NOMO-1 treated with dmso at 0.1 percent for 144 hours (cell line): ENCODE measurements around the gene PERM1.

ENCODE experiments used
- DNase-seq: peaks from one replicate; lab custom pipeline; 2025; ENCODE audit not compliant: unreplicated experiment; lab: John Stamatoyannopoulos, UW

Gene PERM1

GRCh38 chr1:966135-966703 lies 15.7 kb downstream of the PERM1 start, which contains the start of gene PLEKHN1:
Gene PLEKHN1 (plus strand): TSS chr1:966482. CDS start chr1:966532, 50 bp downstream.
- DNase-seq, result no peak

DNA sequence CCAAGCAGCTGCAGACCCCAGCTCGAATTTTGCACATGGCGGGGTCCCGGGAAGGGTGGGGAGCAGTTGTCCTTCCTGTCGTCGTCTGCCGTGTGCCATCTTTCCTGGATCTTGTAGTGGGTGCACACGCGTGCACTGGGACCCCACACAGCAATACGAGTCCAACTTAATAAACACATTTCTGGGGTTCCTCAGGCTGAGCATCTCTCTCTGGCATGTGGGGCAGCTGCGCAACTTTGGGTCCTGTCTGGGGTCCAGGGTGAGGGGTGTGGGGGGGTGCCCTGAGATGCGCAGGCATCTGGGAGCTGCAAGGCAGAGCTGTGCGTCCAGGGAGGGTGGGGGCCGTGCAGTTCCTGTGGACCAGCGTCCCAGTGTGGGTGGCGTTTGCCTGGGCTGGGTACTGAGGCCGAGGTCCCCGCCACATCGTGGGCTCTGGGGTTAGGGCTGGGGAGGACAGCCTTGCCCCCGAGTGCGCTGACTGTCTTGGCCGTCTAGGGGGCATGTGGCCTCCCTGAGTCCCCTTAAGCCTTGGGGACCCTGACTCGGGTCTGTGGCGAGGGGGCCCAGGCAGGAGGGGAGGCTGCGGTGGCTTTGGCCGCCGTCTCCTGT lies 16.3 kb downstream of the PERM1 start:
- DNase-seq, result no peak

GRCh38 chr1:964691-965525 lies 17.0 kb downstream of the PERM1 start:
- no peak for DNase-seq

DNA sequence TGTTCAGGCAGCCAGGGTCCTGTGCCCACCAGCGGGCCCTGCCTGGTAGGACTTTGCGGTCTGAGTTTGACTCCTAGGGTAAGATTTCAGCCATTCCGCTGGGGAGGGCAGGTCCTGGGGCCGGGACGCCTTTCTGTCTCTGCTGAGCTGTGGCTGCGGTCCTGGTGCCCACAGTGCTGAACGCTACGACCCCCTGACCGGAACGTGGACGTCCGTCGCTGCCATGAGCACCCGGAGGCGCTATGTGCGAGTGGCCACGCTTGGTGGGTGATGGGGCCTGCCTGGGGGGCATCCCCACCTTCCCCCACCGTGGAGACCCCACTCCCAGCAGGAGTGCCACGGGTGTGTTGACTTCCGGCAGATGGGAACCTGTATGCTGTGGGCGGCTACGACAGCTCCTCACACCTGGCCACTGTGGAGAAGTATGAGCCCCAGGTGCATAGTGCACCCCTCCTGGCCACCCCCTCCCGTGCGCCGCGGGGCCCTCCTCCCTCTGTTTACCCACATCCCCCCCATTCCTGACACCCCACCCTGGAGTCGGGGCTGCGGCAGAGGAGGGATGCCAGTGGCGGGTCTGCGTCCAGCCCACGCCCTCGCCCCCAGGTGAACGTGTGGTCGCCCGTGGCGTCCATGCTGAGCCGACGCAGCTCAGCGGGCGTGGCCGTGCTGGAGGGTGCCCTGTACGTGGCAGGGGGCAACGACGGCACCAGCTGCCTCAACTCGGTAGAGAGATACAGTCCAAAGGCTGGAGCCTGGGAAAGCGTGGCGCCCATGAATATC lies 18.0 kb downstream of the PERM1 start:
- DNase-seq, result no peak

DNA sequence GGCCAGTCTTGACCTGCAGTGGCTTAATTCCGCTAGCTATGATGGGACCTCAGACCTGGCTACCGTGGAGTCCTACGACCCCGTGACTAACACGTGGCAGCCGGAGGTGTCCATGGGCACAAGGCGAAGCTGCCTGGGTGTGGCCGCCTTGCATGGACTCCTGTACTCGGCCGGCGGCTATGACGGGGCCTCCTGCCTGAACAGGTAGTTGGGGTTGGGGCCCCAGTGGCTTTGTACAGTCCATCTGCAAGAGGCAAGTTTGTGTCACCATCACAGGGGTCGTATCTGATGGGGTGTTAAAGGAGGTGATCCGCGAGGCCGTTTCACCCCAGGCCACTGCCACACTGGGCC lies 18.6 kb downstream of the PERM1 start:
- no peak for DNase-seq

DNA sequence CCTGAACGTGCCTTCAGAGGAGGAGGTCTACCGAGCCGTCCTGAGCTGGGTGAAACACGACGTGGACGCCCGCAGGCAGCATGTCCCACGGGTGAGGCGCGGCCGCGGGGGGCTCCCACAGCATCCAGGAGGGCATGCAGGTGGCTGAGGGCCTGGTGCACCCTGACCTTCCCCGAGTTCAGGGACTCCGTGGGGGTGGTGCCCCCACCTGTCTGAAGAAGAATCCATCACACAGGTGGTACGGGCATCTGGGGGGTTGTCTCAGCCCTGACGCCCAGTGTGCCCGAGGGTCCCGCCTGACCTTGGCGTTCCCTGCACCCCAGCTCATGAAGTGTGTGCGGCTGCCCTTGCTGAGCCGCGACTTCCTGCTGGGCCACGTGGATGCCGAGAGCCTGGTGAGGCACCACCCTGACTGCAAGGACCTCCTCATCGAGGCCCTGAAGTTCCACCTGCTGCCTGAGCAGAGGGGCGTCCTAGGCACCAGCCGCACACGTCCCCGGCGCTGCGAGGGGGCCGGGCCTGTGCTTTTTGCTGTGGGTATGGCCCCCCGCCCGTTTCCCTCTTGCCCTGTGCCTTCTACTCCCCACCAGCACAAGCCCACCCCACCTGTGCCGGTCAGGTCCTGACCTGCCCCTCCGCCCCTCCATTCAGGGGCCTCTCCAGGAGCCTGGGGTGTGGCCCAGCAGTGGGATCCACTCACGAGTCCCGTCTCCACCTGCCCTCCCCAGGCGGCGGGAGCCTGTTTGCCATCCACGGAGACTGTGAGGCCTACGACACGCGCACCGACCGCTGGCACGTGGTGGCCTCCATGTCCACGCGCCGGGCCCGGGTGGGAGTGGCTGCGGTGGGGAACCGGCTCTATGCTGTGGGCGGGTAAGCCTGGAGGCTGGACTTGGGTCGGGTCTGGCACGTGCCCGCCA lies 19.3 kb downstream of the PERM1 start:
- DNase-seq, result no peak

- no peak for DNase-seq
Observed at GRCh38 chr1:961132-961669, 20.7 kb downstream of the PERM1 start.

DNA sequence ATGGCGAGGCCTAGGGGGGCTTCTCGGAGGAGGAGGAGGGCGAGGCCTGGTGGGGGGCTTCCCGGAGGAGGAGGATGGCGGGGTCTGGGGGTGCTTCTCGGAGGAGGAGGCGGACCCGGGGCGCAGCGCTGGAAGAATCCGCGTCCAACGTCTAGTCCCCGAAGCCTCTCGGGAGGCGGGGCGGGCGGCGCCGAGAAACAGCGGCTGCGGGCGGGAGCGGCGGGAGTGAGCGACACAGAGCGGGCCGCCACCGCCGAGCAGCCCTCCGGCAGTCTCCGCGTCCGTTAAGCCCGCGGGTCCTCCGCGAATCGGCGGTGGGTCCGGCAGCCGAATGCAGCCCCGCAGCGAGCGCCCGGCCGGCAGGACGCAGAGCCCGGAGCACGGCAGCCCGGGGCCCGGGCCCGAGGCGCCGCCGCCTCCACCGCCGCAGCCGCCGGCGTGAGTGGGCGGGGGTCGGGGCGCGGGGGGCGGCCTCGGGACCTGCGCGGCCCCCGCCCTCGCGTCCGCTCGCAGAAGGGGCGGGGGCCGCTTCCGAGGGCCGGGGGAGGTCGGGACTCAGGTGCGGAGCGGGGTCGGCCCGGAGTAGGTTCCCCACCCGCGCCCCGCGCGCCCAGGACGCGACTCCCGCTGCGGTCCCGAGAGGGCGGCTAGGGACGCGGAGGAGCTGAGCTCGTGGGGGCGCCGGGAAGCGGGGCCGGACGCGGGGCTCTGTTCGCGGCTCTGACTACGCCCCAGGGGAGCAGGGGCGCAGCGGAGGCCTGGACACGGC lies 21.3 kb downstream of the PERM1 start, which contains the start of gene KLHL17:
Gene KLHL17 (plus strand): TSS at position 222 of the 769 bp plus-strand sequence. CDS start 110 bp downstream, at position 332.
- DNase-seq, result peak; percentile 45

DNA sequence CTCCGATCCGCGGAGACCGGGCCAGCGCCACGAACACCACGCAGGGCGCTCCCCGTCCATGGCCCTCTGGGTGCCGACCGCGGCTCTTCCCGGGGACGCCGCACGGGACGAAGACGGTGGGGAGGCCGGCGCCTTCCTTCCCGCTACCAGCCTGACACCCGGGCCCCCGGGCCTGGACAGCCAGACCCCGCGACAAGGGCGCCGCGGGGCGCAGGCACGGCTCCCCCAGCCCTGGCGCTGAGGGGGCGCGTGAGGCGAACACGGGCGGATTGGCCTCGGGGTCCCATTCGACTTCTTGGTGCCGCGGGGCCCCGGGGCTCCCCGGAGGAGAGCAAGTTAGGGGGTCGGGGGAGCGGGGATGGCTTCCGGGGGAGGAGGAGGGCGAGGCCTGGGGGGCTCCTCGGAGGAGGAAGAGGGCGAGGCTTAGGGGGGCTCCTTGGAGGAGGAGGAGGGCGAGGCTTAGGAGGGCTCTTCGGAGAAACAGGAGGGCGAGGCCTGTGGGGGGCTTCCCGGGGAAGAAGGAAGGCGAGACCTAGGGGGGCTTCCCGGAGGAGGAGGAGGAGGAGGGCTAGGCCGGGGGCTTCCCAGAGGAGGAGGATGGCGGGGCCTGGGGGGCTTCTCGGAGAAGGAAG lies 22.0 kb downstream of the PERM1 start:
- DNase-seq, result no peak

DNA sequence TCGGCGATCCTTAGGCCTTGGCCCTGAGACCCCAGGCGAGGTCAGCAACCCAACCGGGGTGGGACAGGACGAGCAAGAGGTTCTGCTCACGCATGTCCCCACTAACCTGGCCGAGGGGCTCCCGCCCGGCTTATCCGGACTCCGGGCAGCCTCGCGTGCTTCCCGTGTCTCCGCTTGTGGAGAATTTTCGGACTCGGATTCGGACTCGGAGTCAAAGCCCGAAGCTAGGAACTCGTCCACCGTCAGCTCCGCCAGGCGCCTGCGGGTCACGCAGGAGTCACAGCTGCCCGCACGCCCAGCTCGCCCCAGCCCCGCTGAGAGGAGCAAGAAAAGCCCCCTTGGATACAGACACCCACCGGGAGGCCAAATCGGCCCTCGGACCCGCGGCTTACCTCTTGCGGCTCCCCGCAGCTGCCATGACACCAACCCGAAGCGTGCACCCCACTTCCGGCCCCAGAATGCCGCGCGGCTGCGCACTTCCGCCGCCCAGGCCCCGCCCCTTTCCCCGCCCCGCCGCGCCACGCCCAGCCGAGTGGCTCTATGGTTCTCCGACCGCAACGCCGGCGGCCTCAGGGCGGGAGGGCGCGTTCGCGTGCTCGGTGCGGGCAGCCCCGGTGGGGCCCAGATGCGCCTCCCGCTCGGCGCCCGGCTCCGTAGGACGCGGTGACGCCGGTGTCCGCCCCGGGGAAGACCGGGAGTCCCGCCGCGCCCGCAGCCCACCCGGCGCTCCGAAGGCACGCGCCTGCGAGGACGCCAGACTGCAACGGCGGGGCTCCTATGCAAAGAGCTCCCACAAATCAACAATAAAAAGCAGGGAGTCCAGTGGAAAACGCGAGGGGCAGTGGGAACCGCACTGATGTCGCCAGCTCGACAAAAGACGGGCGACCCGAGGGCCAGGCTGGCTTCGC lies 22.8 kb downstream of the PERM1 start, which contains the start of gene NOC2L:
Gene NOC2L (minus strand): TSS at position 434 of the 908 bp plus-strand sequence. CDS start 16 bp downstream, at position 418.
- peak; percentile 77 for DNase-seq

DNA sequence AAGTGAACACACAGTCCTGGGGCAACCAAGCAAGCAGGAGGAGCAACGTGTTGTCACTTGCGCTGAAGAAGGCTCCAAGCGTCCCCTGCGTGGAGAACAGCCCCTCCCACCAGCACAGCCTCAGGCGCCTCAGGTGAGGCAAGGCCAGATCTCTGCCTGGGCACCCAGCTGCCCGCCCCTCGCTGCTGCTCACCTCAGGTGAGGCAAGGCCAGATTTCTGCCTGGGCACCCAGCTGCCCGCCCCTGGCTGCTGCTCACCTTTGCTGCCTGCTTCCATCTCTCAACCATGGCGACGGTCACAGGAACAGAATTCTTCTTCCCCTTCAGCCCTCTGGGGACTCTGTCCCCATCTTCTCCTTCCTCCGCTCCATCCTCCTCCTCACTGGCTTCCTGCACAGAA lies 25.3 kb downstream of the PERM1 start:
- DNase-seq, result no peak

GRCh38 chr1:955474-955873 lies 26.4 kb downstream of the PERM1 start:
- peak; percentile 61 for DNase-seq

GRCh38 chr1:954927-955326 lies 27.0 kb downstream of the PERM1 start:
- no peak for DNase-seq

GRCh38 chr1:953524-954320 lies 28.2 kb downstream of the PERM1 start:
- no peak for DNase-seq

DNA sequence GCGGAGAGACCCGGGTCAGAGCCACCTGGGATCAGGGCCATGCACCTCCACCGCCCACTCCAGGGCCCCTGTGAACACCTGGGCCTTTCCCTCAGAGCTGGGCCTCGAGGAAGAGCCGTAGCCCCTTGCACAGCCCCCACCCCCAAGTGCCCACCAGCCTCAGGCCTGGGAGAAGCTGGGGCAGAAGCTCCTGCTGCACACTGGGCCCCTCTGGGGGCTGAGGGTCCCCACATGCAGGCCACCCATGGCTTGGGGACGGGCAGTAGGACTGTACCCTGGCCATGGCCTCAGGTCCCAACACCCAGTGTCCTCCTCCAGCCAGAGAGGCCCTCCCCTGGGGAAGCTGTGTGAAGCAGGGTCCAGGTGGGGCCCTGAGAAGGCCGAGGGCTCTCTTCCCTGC lies 29.3 kb downstream of the PERM1 start:
- no peak for DNase-seq

- no peak for DNase-seq
Observed at GRCh38 chr1:952201-952600, 29.7 kb downstream of the PERM1 start.

GRCh38 chr1:951364-951763 lies 30.5 kb downstream of the PERM1 start:
- no peak for DNase-seq
